HUES6 (cell line): ENCODE results near the gene EPHB4.
A peak's percentile ranks its signal among the peaks of the same experiment; 100 is the strongest.
"Not testable (repeated sequence)": the region's sequence is repeated elsewhere in the genome, so short reads cannot be mapped to it uniquely, and the experiment has no call there.

Source experiments
- H3K27ac ChIP-seq: 2 replicates; pipeline ENCODE4 v1.7.0; 2013; ENCODE audit warnings: low read depth, mild to moderate bottlenecking, low read length, inconsistent platforms
- H3K27me3 ChIP-seq: 2 replicates; pipeline ENCODE4 v1.6.1; 2013; ENCODE audit warnings: low read length; ENCODE audit not compliant: control insufficient read depth, insufficient read depth
- H3K36me3 ChIP-seq: 2 replicates; pipeline ENCODE4 v1.6.1; 2013; ENCODE audit warnings: low read length; ENCODE audit not compliant: control insufficient read depth, insufficient read depth
- H3K4me1 ChIP-seq: 2 replicates; pipeline ENCODE4 v1.6.1; 2013; ENCODE audit warnings: low read length; ENCODE audit not compliant: control insufficient read depth, insufficient read depth
- H3K4me3 ChIP-seq: 2 replicates; pipeline ENCODE4 v1.5.1; 2013; ENCODE audit warnings: low read depth, low read length
- H3K9ac ChIP-seq: one replicate; pipeline ENCODE4 v1.6.1; 2013; ENCODE audit warnings: mild to moderate bottlenecking, low read length
- H3K9me3 ChIP-seq: 2 replicates; pipeline ENCODE4 v1.6.1; 2013; ENCODE audit warnings: low read depth, low read length; ENCODE audit not compliant: control insufficient read depth, insufficient read depth

The EPHB4 gene

GRCh38 chr7:100865372-100865911 lies 38.1 kb upstream of the EPHB4 start:
- Histone ChIP-seq H3K4me1 (peaks cover 14% of the 10 kb centered on the region), H3K36me3 (peaks cover 46% of the 10 kb centered on the region), H3K4me3 (no peak overlapping the region), H3K9ac (no peak overlapping the region), H3K9me3 (no peaks in the 10 kb centered on the region), H3K27me3 (no peaks in the 10 kb centered on the region), H3K27ac (no peak overlapping the region)

GRCh38 chr7:100864263-100864845 lies 37.0 kb upstream of the EPHB4 start:
- H3K4me3 ChIP-seq: no peak overlapping the region
- peaks cover 14% of the 10 kb centered on the region for H3K4me1 ChIP-seq
- H3K27ac ChIP-seq: no peak overlapping the region
- H3K36me3 ChIP-seq: peaks cover 45% of the 10 kb centered on the region
- no peaks in the 10 kb centered on the region for H3K27me3 ChIP-seq
- no peak overlapping the region for H3K9ac ChIP-seq
- no peaks in the 10 kb centered on the region for H3K9me3 ChIP-seq

- Histone ChIP-seq H3K27ac (no peak overlapping the region), H3K36me3 (peaks cover 44% of the 10 kb centered on the region), H3K9ac (no peak overlapping the region), H3K4me1 (peaks cover 14% of the 10 kb centered on the region), H3K4me3 (no peak overlapping the region), H3K9me3 (no peaks in the 10 kb centered on the region), H3K27me3 (no peaks in the 10 kb centered on the region)
These were observed 36.2 kb upstream of the EPHB4 start for GRCh38 chr7:100863406-100863950.

GRCh38 chr7:100861616-100861985 lies 34.3 kb upstream of the EPHB4 start:
- Histone ChIP-seq H3K9ac (no peak overlapping the region), H3K27me3 (no peaks in the 10 kb centered on the region)

GRCh38 chr7:100860702-100861615 lies 33.6 kb upstream of the EPHB4 start:
- no peak overlapping the region for H3K4me3 ChIP-seq
- no peak overlapping the region for H3K9ac ChIP-seq
- H3K36me3 ChIP-seq: peaks cover 40% of the 10 kb centered on the region
- H3K27ac ChIP-seq: no peak overlapping the region
- no peaks in the 10 kb centered on the region for H3K27me3 ChIP-seq
- no peaks in the 10 kb centered on the region for H3K9me3 ChIP-seq
- H3K4me1 ChIP-seq: peaks cover 3% of the 10 kb centered on the region; the same call in 1 of the 2 replicates

More at GRCh38 chr7:100861616-100861985, 34.3 kb upstream of the EPHB4 start:
- peak overlapping the region; percentile 48; the same call in 1 of the 2 replicates for H3K27ac ChIP-seq
- peaks cover 40% of the 10 kb centered on the region for H3K36me3 ChIP-seq
- H3K4me3 ChIP-seq: no peak overlapping the region
- H3K4me1 ChIP-seq: peaks cover 6% of the 10 kb centered on the region
- H3K9me3 ChIP-seq: no peaks in the 10 kb centered on the region

GRCh38 chr7:100859856-100860255 lies 32.5 kb upstream of the EPHB4 start:
- no peak overlapping the region for H3K27ac ChIP-seq
- peaks cover 3% of the 10 kb centered on the region; the same call in 1 of the 2 replicates for H3K4me1 ChIP-seq
- no peak overlapping the region for H3K9ac ChIP-seq
- H3K36me3 ChIP-seq: peaks cover 45% of the 10 kb centered on the region
- H3K9me3 ChIP-seq: no peaks in the 10 kb centered on the region
- no peaks in the 10 kb centered on the region for H3K27me3 ChIP-seq
- no peak overlapping the region for H3K4me3 ChIP-seq

- Histone ChIP-seq H3K9me3 (no peaks in the 10 kb centered on the region), H3K9ac (no peak overlapping the region), H3K27ac (no peak overlapping the region), H3K36me3 (peaks cover 31% of the 10 kb centered on the region), H3K4me3 (no peak overlapping the region), H3K4me1 (peaks cover 7% of the 10 kb centered on the region; the same call in 1 of the 2 replicates), H3K27me3 (no peaks in the 10 kb centered on the region)
These were observed 29.6 kb upstream of the EPHB4 start for GRCh38 chr7:100856871-100857282.

GRCh38 chr7:100855515-100855914 lies 28.2 kb upstream of the EPHB4 start:
- Histone ChIP-seq H3K36me3 (peaks cover 18% of the 10 kb centered on the region), H3K4me1 (peaks cover 7% of the 10 kb centered on the region; the same call in 1 of the 2 replicates), H3K27me3 (no peaks in the 10 kb centered on the region), H3K9ac (no peak overlapping the region), H3K4me3 (no peak overlapping the region), H3K27ac (no peak overlapping the region), H3K9me3 (no peaks in the 10 kb centered on the region)

- not testable (repeated sequence) for H3K9me3 ChIP-seq, H3K9ac ChIP-seq, H3K27ac ChIP-seq, H3K27me3 ChIP-seq, H3K4me3 ChIP-seq, H3K4me1 ChIP-seq
- H3K36me3 ChIP-seq: peaks cover 12% of the 10 kb centered on the region
These were observed 27.6 kb upstream of the EPHB4 start for GRCh38 chr7:100854899-100855298.

- no peaks in the 10 kb centered on the region for H3K9me3 ChIP-seq
- no peak overlapping the region for H3K27ac ChIP-seq
- H3K4me1 ChIP-seq: peaks cover 7% of the 10 kb centered on the region; the same call in 1 of the 2 replicates
- peaks cover 10% of the 10 kb centered on the region for H3K36me3 ChIP-seq
- no peak overlapping the region for H3K9ac ChIP-seq
- H3K27me3 ChIP-seq: no peaks in the 10 kb centered on the region
- no peak overlapping the region for H3K4me3 ChIP-seq
These were observed 27.0 kb upstream of the EPHB4 start for GRCh38 chr7:100854146-100854895.
